Liver (tissue), 9 donors: Measurements from ENCODE around the gene TVP23C. TPM values are rescaled to one million over a fixed set of nuclear protein-coding genes. Genes with fewer than 3 reads are reported as not detected.

Source experiments
- DNase-seq: peaks from one replicate; pipeline ENCODE4 v3.0.0-alpha.2; 2017; ENCODE audit warnings: low spot score
- H3K27ac ChIP-seq, 2 donors: one replicate each; pipeline ENCODE4 v1.7.0; 2013; ENCODE audit warnings: inconsistent platforms in 2 of 2, low read length in 2 of 2, control low read depth in 1 of 2, low read depth in 1 of 2, mild to moderate bottlenecking in 1 of 2
- H3K27me3 ChIP-seq, 4 donors: one replicate each; pipeline versions ENCODE4 v1.6.1 to v1.7.0; 2013; ENCODE audit warnings: low read length in 3 of 4, inconsistent platforms in 1 of 4, mild to moderate bottlenecking in 1 of 4, moderate library complexity in 1 of 4; ENCODE audit not compliant: control insufficient read depth in 4 of 4, insufficient read depth in 4 of 4
- H3K36me3 ChIP-seq, 4 donors: one replicate each; pipeline versions ENCODE4 v1.6.1 to v1.7.0; 2013; ENCODE audit warnings: low read length in 3 of 4, mild to moderate bottlenecking in 3 of 4, low read depth in 1 of 4, moderate library complexity in 1 of 4; ENCODE audit not compliant: control insufficient read depth in 4 of 4, insufficient read depth in 3 of 4
- H3K4me1 ChIP-seq, 4 donors: one replicate each; pipeline versions ENCODE4 v1.6.1 to v1.7.0; 2013; ENCODE audit warnings: low read length in 3 of 4, mild to moderate bottlenecking in 3 of 4, moderate library complexity in 1 of 4; ENCODE audit not compliant: control insufficient read depth in 4 of 4, insufficient read depth in 4 of 4
- H3K4me3 ChIP-seq, 3 donors: one replicate each; pipeline versions ENCODE4 v1.6.1 to v1.7.0; 2013; ENCODE audit warnings: low read length in 3 of 3, control low read depth in 1 of 3, low read depth in 1 of 3, mild to moderate bottlenecking in 1 of 3
- H3K9ac ChIP-seq, 2 donors: one replicate each; pipeline ENCODE4 v1.7.0; 2013; ENCODE audit warnings: low read length in 2 of 2, mild to moderate bottlenecking in 2 of 2, moderate library complexity in 2 of 2, control low read depth in 1 of 2, low read depth in 1 of 2
- H3K9me3 ChIP-seq, 4 donors: one replicate each; pipeline versions ENCODE4 v1.6.1 to v1.7.0; 2013; ENCODE audit warnings: low read length in 3 of 4; ENCODE audit not compliant: control insufficient read depth in 4 of 4
- EGR1 ChIP-seq, 2 donors: IDR thresholded peaks; 2 replicates each; pipeline ENCODE4 v1.6.1; 2016 to 2018; ENCODE audit warnings: antibody characterized with exemption in 2 of 2, low read depth in 2 of 2
- FOXA1 ChIP-seq: IDR thresholded peaks from 2 replicates; pipeline ENCODE4 v1.6.1; 2016; ENCODE audit warnings: antibody characterized with exemption
- FOXA2 ChIP-seq: IDR thresholded peaks from 2 replicates; pipeline ENCODE4 v1.6.1; 2016; ENCODE audit warnings: antibody characterized with exemption
- GABPA ChIP-seq, 2 donors: IDR thresholded peaks in 1 of 2; conservative IDR thresholded peaks in 1 of 2; 2 replicates each; pipeline ENCODE4 v1.6.1; 2016; ENCODE audit warnings: antibody characterized with exemption in 2 of 2, mild to moderate bottlenecking in 1 of 2, moderate library complexity in 1 of 2
- HNF4A ChIP-seq, 2 donors: conservative IDR thresholded peaks; 2 replicates each; pipeline ENCODE4 v1.6.1; 2016; ENCODE audit warnings: antibody characterized with exemption in 2 of 2, mild to moderate bottlenecking in 2 of 2
- HNF4G ChIP-seq: IDR thresholded peaks from 2 replicates; pipeline ENCODE4 v1.6.1; 2016; ENCODE audit warnings: antibody characterized with exemption
- JUND ChIP-seq, 2 donors: IDR thresholded peaks; 2 replicates each; pipeline ENCODE4 v1.6.1; 2016; ENCODE audit warnings: antibody characterized with exemption in 2 of 2
- NR2F2 ChIP-seq: IDR thresholded peaks from 2 replicates; pipeline ENCODE4 v1.6.1; 2016; ENCODE audit warnings: antibody characterized with exemption
- RAD21 ChIP-seq, 2 donors: IDR thresholded peaks; 2 replicates each; pipeline ENCODE4 v1.6.1; 2016; ENCODE audit warnings: antibody characterized with exemption in 2 of 2, mild to moderate bottlenecking in 2 of 2
- RXRA ChIP-seq, 2 donors: IDR thresholded peaks; 2 replicates each; pipeline ENCODE4 v1.6.1; 2017 to 2018; ENCODE audit warnings: antibody characterized with exemption in 2 of 2, mild to moderate bottlenecking in 1 of 2
- SP1 ChIP-seq: IDR thresholded peaks from 2 replicates; pipeline ENCODE4 v1.6.1; 2018; ENCODE audit warnings: antibody characterized with exemption, mild to moderate bottlenecking
- TAF1 ChIP-seq: conservative IDR thresholded peaks from 2 replicates; pipeline ENCODE4 v1.6.1; 2016; ENCODE audit warnings: antibody characterized with exemption, mild to moderate bottlenecking
- YY1 ChIP-seq: IDR thresholded peaks from 2 replicates; pipeline ENCODE4 v1.6.1; 2016; ENCODE audit warnings: antibody characterized with exemption, mild to moderate bottlenecking
- WGBS: extraction: QIAGEN DNeasy Blood & Tissue Kit; methylation state at CpG from one replicate; pipeline ENCODE4 v1.1.7; 2013; 5-methylcytosine and 5-hydroxymethylcytosine counted together
- polyA plus RNA-seq, 2 donors: library from polyadenylated mRNA; stranded (reverse) in 1 of 2; unstranded in 1 of 2; fragments of 200-250 nt in 1 of 2; fragments of >200 nt in 1 of 2; fragmentation: Nextera tagmentation in 1 of 2; extraction: Ambion mirVana in 1 of 2; gene quantifications; one replicate each; pipeline versions ENCODE4 v1.2.1 to v1.2.3, GENCODE V29; 2013 to 2015
- total RNA-seq, 2 donors: library from RNA; depleted of rRNA; stranded (reverse); fragments of >200 nt; gene quantifications; one replicate each; pipeline ENCODE4 v1.2.3, GENCODE V29; 2014
- TF ChIP-seq, protein P1 (sequence below): IDR thresholded peaks from 2 replicates; pipeline ENCODE4 v1.6.1; 2016; ENCODE audit warnings: antibody characterized with exemption, mild to moderate bottlenecking
- TF ChIP-seq, protein P2 (sequence below): fragments of 150-350 bp; IDR thresholded peaks from 2 replicates; pipeline ENCODE4 v1.5.1; 2017; ENCODE audit warnings: improper control_type of control experiment, low read depth, low read length; ENCODE audit not compliant: missing input control
- TF ChIP-seq, protein P3 (sequence below): IDR thresholded peaks from 2 replicates; pipeline ENCODE4 v1.6.1; 2016; ENCODE audit warnings: antibody characterized with exemption
- TF ChIP-seq, protein P4 (sequence below): IDR thresholded peaks from 2 replicates; pipeline ENCODE4 v1.6.1; 2016; ENCODE audit warnings: antibody characterized with exemption
- TF ChIP-seq, protein P5 (sequence below): IDR thresholded peaks from 2 replicates; pipeline ENCODE4 v1.6.1; 2016; ENCODE audit warnings: antibody characterized with exemption
- donor health status: healthy.
- donor health status: healthy.
- donor health status: healthy.
- donor health status: healthy.
- donor health status: healthy.

The TVP23C gene
- total and polyA plus RNA-seq, 4 donors: 0.77 to 20.7 (median 4.9) TPM

DNA sequence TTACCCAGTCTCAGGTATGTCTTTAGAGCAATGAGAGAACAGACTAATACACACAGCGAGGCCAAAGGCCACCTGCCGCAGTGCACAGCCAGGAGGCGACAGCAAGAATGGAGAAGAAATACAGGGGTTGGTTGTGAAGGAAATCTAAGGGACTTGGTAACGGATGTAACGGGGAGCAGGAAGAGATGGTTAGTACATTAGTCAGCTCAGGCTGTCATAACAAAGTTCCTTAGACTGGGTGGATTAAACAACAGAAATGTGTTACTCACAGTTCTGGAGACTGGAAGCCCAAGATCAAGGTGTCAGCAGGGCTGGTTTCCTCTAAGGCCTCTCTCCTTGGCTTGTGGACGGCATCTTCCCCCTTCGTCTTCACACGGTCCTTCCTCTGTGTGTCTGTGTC, 47.1 kb downstream of the TVP23C start:
- no peaks in the 10 kb centered on the region for H3K27me3 ChIP-seq
- 96% methylated on average over 8 of the region's 8 CpGs for WGBS
- no peak overlapping the region for H3K4me3 ChIP-seq
- no peak for DNase-seq
- peaks cover 0 to 6% (median 2%) of the 10 kb centered on the region in 4 donors for H3K36me3 ChIP-seq
- no peak overlapping the region for H3K9ac ChIP-seq
- no peaks in the 10 kb centered on the region for H3K4me1 ChIP-seq
- no peaks in the 10 kb centered on the region for H3K9me3 ChIP-seq
- no peak overlapping the region for H3K27ac ChIP-seq
- TF ChIP-seq, protein P1, sequence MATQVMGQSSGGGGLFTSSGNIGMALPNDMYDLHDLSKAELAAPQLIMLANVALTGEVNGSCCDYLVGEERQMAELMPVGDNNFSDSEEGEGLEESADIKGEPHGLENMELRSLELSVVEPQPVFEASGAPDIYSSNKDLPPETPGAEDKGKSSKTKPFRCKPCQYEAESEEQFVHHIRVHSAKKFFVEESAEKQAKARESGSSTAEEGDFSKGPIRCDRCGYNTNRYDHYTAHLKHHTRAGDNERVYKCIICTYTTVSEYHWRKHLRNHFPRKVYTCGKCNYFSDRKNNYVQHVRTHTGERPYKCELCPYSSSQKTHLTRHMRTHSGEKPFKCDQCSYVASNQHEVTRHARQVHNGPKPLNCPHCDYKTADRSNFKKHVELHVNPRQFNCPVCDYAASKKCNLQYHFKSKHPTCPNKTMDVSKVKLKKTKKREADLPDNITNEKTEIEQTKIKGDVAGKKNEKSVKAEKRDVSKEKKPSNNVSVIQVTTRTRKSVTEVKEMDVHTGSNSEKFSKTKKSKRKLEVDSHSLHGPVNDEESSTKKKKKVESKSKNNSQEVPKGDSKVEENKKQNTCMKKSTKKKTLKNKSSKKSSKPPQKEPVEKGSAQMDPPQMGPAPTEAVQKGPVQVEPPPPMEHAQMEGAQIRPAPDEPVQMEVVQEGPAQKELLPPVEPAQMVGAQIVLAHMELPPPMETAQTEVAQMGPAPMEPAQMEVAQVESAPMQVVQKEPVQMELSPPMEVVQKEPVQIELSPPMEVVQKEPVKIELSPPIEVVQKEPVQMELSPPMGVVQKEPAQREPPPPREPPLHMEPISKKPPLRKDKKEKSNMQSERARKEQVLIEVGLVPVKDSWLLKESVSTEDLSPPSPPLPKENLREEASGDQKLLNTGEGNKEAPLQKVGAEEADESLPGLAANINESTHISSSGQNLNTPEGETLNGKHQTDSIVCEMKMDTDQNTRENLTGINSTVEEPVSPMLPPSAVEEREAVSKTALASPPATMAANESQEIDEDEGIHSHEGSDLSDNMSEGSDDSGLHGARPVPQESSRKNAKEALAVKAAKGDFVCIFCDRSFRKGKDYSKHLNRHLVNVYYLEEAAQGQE: no peak

DNA sequence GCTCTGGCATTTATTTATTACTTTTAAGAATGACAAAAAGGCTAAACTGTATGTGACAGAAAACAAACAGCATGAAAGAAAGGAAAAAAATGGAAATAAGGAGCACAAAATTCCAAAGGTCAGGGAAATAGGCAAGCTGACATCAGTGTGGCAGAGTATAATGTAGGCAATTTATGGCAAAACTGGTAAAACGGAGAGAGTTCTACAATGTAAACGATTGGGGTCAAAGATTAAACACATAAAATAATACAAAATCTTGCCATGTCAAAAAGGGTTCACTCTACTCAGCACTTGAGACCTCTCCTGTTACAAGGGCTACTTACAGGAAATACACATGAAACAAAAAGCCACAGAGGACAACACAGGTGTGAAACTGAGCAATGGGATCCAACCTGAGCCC, 48.8 kb downstream of the TVP23C start:
- H3K4me3 ChIP-seq: no peak overlapping the region
- no peaks in the 10 kb centered on the region for H3K9me3 ChIP-seq
- H3K27ac ChIP-seq: no peak overlapping the region
- TF ChIP-seq SP1: no peak
- no peak for TF ChIP-seq RAD21 (IDR thresholded peaks at IDR 0.05)
- TF ChIP-seq FOXA1: no peak
- no peak for TF ChIP-seq TAF1
- TF ChIP-seq FOXA2: no peak
- TF ChIP-seq NR2F2: no peak
- TF ChIP-seq, protein P2, sequence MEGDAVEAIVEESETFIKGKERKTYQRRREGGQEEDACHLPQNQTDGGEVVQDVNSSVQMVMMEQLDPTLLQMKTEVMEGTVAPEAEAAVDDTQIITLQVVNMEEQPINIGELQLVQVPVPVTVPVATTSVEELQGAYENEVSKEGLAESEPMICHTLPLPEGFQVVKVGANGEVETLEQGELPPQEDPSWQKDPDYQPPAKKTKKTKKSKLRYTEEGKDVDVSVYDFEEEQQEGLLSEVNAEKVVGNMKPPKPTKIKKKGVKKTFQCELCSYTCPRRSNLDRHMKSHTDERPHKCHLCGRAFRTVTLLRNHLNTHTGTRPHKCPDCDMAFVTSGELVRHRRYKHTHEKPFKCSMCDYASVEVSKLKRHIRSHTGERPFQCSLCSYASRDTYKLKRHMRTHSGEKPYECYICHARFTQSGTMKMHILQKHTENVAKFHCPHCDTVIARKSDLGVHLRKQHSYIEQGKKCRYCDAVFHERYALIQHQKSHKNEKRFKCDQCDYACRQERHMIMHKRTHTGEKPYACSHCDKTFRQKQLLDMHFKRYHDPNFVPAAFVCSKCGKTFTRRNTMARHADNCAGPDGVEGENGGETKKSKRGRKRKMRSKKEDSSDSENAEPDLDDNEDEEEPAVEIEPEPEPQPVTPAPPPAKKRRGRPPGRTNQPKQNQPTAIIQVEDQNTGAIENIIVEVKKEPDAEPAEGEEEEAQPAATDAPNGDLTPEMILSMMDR: no peak
- TF ChIP-seq, protein P1: no peak
- TF ChIP-seq HNF4G: no peak
- TF ChIP-seq, protein P3, sequence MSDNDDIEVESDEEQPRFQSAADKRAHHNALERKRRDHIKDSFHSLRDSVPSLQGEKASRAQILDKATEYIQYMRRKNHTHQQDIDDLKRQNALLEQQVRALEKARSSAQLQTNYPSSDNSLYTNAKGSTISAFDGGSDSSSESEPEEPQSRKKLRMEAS: no peak
- TF ChIP-seq EGR1 (IDR thresholded peaks at IDR 0.05; ENCODE audit: low read depth in 2 of 2): no peak
- TF ChIP-seq YY1: no peak
- TF ChIP-seq, protein P4, sequence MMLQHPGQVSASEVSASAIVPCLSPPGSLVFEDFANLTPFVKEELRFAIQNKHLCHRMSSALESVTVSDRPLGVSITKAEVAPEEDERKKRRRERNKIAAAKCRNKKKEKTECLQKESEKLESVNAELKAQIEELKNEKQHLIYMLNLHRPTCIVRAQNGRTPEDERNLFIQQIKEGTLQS: no peak
- no peak for TF ChIP-seq RXRA (IDR thresholded peaks at IDR 0.05)
- no peak for TF ChIP-seq JUND (IDR thresholded peaks at IDR 0.05)
- no peak for TF ChIP-seq HNF4A (conservative IDR thresholded peaks at IDR 0.05)
- no peak for TF ChIP-seq GABPA (IDR thresholded peaks at IDR 0.05 in 1 of 2, conservative IDR thresholded peaks at IDR 0.05 in 1 of 2)
- TF ChIP-seq, protein P5, sequence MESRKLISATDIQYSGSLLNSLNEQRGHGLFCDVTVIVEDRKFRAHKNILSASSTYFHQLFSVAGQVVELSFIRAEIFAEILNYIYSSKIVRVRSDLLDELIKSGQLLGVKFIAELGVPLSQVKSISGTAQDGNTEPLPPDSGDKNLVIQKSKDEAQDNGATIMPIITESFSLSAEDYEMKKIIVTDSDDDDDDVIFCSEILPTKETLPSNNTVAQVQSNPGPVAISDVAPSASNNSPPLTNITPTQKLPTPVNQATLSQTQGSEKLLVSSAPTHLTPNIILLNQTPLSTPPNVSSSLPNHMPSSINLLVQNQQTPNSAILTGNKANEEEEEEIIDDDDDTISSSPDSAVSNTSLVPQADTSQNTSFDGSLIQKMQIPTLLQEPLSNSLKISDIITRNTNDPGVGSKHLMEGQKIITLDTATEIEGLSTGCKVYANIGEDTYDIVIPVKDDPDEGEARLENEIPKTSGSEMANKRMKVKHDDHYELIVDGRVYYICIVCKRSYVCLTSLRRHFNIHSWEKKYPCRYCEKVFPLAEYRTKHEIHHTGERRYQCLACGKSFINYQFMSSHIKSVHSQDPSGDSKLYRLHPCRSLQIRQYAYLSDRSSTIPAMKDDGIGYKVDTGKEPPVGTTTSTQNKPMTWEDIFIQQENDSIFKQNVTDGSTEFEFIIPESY: no peak
- H3K27me3 ChIP-seq: no peaks in the 10 kb centered on the region
- no peak overlapping the region for H3K9ac ChIP-seq
- H3K36me3 ChIP-seq: peaks cover 0 to 6% (median 2%) of the 10 kb centered on the region in 4 donors
- WGBS: 38% methylated on average over 2 of the region's 2 CpGs
- DNase-seq: no peak
- H3K4me1 ChIP-seq: no peaks in the 10 kb centered on the region
